ENCODE data around the gene TLX1.

Gene TLX1

GRCh38 chr10:101134299-101135127 is 3.4 kb downstream of the TLX1 start:
- DNase-seq: no peak

GRCh38 chr10:101135141-101136006 is 4.3 kb downstream of the TLX1 start:
- DNase-seq: no peak

- no peak for DNase-seq
These were observed 5.1 kb downstream of the TLX1 start for GRCh38 chr10:101136007-101136707.

- DNase-seq: no peak
These were observed 5.6 kb downstream of the TLX1 start for GRCh38 chr10:101136708-101137121.

GRCh38 chr10:101137271-101137670 is 6.2 kb downstream of the TLX1 start:
- no peak for DNase-seq

- DNase-seq: no peak
These were observed 7.8 kb downstream of the TLX1 start for GRCh38 chr10:101138788-101139420.

GRCh38 chr10:101139421-101139911 is 8.4 kb downstream of the TLX1 start:
- no peak for DNase-seq

- DNase-seq: no peak
These were observed 9.2 kb downstream of the TLX1 start for GRCh38 chr10:101140084-101140949.

- no peak for DNase-seq
These were observed 10.0 kb downstream of the TLX1 start for GRCh38 chr10:101140950-101141615.

- DNase-seq: peak; percentile 85
These were observed 10.8 kb downstream of the TLX1 start for GRCh38 chr10:101141616-101142532.

GRCh38 chr10:101142533-101143344 is 11.6 kb downstream of the TLX1 start:
- DNase-seq: no peak

- DNase-seq: no peak
These were observed 12.2 kb downstream of the TLX1 start for GRCh38 chr10:101143345-101143630.

- DNase-seq: no peak
These were observed 13.0 kb downstream of the TLX1 start for GRCh38 chr10:101144053-101144452.

GRCh38 chr10:101145145-101145544 is 14.0 kb downstream of the TLX1 start:
- no peak for DNase-seq

- no peak for DNase-seq
These were observed 14.8 kb downstream of the TLX1 start for GRCh38 chr10:101145750-101146391.

- no peak for DNase-seq
These were observed 15.5 kb downstream of the TLX1 start for GRCh38 chr10:101146392-101147251.

- DNase-seq: no peak
These were observed 20.3 kb downstream of the TLX1 start for GRCh38 chr10:101151395-101151794.

GRCh38 chr10:101152316-101152715 is 21.2 kb downstream of the TLX1 start:
- no peak for DNase-seq
